GM10248 (cell line): ENCODE data around the gene MVB12B.
A peak's percentile ranks its signal among the peaks of the same experiment; 100 is the strongest.

ENCODE experiments used
- CTCF ChIA-PET: fragments of 300-600 bp; sonication (Branson Sonifier 250); formaldehyde crosslinking; extraction: SDS; loops from one replicate; lab custom pipeline; 2021; ENCODE audit warnings: antibody characterized with exemption; lab: Yijun Ruan, JAX
- POLR2A ChIA-PET: fragments of 350-650 bp; sonication (Branson Sonifier 250); formaldehyde crosslinking; extraction: SDS; loops from one replicate; lab custom pipeline; 2020; ENCODE audit warnings: antibody characterized with exemption; lab: Yijun Ruan, JAX
- DNase-seq: peaks from one replicate; pipeline ENCODE4 v3.0.0; 2012; ENCODE audit errors: extremely low spot score
- CTCF ChIP-seq: IDR thresholded peaks from 2 replicates; pipeline ENCODE4 v1.5.1; 2012; ENCODE audit warnings: mild to moderate bottlenecking, low read depth; ENCODE audit errors: extremely low read depth, missing control alignments, control extremely low read depth

MVB12B gene

GRCh38 chr9:126296687-126297086, 29.9 kb upstream of the MVB12B start:
- CTCF ChIA-PET = interaction anchor here (1.5 to 2.7 kb wide), 2 partner anchors 102 to 196 kb away, joined by 4 to 7 read pairs; no protein-coding TSS in a partner anchor
- TF ChIP-seq CTCF = no peak
- POLR2A ChIA-PET = no interaction called here
- no peak for DNase-seq

- DNase-seq = no peak
- TF ChIP-seq CTCF = no peak
- ChIA-PET POLR2A (no interaction called here), CTCF (interaction anchor here (1.5 to 2.7 kb wide), 3 partner anchors 101 to 195 kb away, joined by 3 to 7 read pairs (median 4); no protein-coding TSS in a partner anchor)
These were observed 29.0 kb upstream of the MVB12B start for GRCh38 chr9:126297661-126298060.

GRCh38 chr9:126298063-126298801, 28.4 kb upstream of the MVB12B start:
- CTCF ChIA-PET = interaction anchor here (1.5 to 2.7 kb wide), 3 partner anchors 100 to 195 kb away, joined by 3 to 7 read pairs (median 4); no protein-coding TSS in a partner anchor
- POLR2A ChIA-PET = no interaction called here
- TF ChIP-seq CTCF = no peak
- DNase-seq = no peak

GRCh38 chr9:126299706-126300276, 26.8 kb upstream of the MVB12B start:
- CTCF ChIA-PET = interaction anchor here (0.7 kb wide), 1 partner anchor 191 kb away, joined by 4 read pairs; no protein-coding TSS in a partner anchor
- no peak for DNase-seq
- POLR2A ChIA-PET = no interaction called here
- no peak for TF ChIP-seq CTCF

- CTCF ChIA-PET = interaction anchor here (1.0 to 2.6 kb wide), 4 partner anchors 18 to 190 kb away, joined by 3 to 10 read pairs (median 5); no protein-coding TSS in a partner anchor
- POLR2A ChIA-PET = no interaction called here
- no peak for TF ChIP-seq CTCF
- DNase-seq = no peak
These were observed 25.4 kb upstream of the MVB12B start for GRCh38 chr9:126301196-126301595.

GRCh38 chr9:126301985-126302603, 24.5 kb upstream of the MVB12B start:
- CTCF ChIA-PET = interaction anchor here (1.0 to 2.6 kb wide), 7 partner anchors 9 to 194 kb away, joined by 3 to 10 read pairs (median 4); no protein-coding TSS in a partner anchor
- POLR2A ChIA-PET = no interaction called here
- peak; percentile 44 for DNase-seq
- TF ChIP-seq CTCF = peak; percentile 51
